Measurements from ENCODE around the gene SARM1.

Gene SARM1

DNA sequence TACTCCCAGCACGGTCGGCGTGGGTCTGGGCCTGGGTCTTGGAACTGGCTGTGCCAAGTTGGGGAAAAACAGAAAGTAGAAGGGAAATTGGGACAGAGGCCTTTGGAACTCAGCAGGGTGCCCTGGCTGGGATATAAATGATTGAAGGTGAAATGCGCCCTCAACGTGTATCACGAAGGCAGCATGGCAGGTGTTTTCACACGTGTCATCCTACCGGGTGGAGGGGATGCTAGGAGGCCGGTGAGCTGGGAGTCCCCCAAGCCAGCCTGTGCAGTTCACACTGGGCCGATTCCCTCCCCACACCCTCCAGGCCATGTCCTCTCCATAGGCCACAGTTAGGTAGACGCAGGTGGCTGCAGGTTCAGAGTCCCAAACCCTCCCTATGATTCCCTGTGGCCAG, 30.0 kb upstream of the SARM1 start:
- Histone ChIP-seq H4K91ac (ENCODE audit: low read depth, low read length, poor library complexity) (no peak overlapping the region), H3K27ac (replicated peaks; ENCODE audit: low read length) (no peak overlapping the region), H2BK12ac (ENCODE audit: low read length) (no peak overlapping the region), H3K36me3 (replicated peaks in 1 of 2; ENCODE audit: control insufficient read depth in 2 of 2, insufficient read depth in 2 of 2, low read length in 2 of 2) (peaks cover 49 to 79% of the 10 kb centered on the region in 2 donors), H3K4me1 (ENCODE audit: control insufficient read depth in 2 of 2, insufficient read depth in 1 of 2, low read depth in 1 of 2, low read length in 2 of 2) (peaks cover 3% of the 10 kb centered on the region in 2 donors), H3K18ac (ENCODE audit: low read length) (no peak overlapping the region), H2BK5ac (ENCODE audit: low read length) (no peak overlapping the region), H2AK5ac (ENCODE audit: low read depth, low read length) (no peak overlapping the region), H3K27me3 (ENCODE audit: control insufficient read depth in 3 of 3, insufficient read depth in 3 of 3, low read depth in 1 of 3, low read length in 3 of 3) (no peaks in the 10 kb centered on the region), H4K8ac (ENCODE audit: low read depth, low read length) (no peak overlapping the region), H3K9me3 (replicated peaks in 1 of 2; ENCODE audit: control insufficient read depth in 2 of 2, insufficient read depth in 1 of 2, low read depth in 1 of 2, low read length in 2 of 2) (no peaks in the 10 kb centered on the region), H3K79me1 (ENCODE audit: low read depth, low read length) (peaks cover 2% of the 10 kb centered on the region), H3K4me2 (ENCODE audit: insufficient read depth, low read length, poor library complexity, severe bottlenecking) (no peak overlapping the region), H3K4me3 (ENCODE audit: low read length in 2 of 2) (no peak overlapping the region), H2BK15ac (ENCODE audit: low read length) (no peak overlapping the region), H2BK120ac (ENCODE audit: low read depth, low read length) (no peak overlapping the region), H3K4ac (ENCODE audit: low read length) (no peak overlapping the region), H3K23ac (ENCODE audit: low read depth, low read length, poor library complexity) (no peak overlapping the region), H3K9ac (ENCODE audit: low read depth, low read length, poor library complexity) (no peak overlapping the region), H3K14ac (ENCODE audit: low read length) (no peak overlapping the region), H2AFZ (ENCODE audit: low read length) (no peak overlapping the region)
- no peak for DNase-seq (ENCODE audit: low spot score)
- no CpG with 5 or more reads among the region's 11 CpGs for WGBS, 2 donors (ENCODE audit: extremely low coverage in 2 of 2, insufficient read length in 2 of 2, insufficient replicate concordance in 1 of 2)

DNA sequence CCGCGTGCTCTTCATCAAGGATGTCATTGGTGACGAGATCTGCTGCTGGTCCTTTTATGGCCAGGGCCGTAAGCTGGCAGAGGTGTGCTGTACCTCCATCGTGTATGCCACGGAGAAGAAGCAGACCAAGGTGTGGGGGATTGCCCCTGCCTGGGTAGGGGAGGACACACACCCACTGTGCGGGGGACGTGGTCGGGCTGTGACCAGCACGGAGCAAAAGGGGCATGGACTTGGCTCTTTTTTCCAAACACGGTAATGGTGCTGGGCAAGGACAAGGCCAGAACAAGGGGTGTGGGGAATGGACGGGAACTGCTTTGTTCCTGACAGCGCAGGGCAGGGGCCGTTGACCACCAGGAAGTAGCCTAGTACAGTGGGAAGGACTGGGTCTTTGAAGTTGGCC, 29.2 kb upstream of the SARM1 start:
- H2BK15ac ChIP-seq (ENCODE audit: low read length) = no peak overlapping the region
- H3K27me3 ChIP-seq (ENCODE audit: control insufficient read depth in 3 of 3, insufficient read depth in 3 of 3, low read depth in 1 of 3, low read length in 3 of 3) = no peaks in the 10 kb centered on the region
- no peak overlapping the region for H3K4me3 ChIP-seq (ENCODE audit: low read length in 2 of 2)
- H3K14ac ChIP-seq (ENCODE audit: low read length) = no peak overlapping the region
- no CpG with 5 or more reads among the region's 14 CpGs for WGBS, 2 donors (ENCODE audit: extremely low coverage in 2 of 2, insufficient read length in 2 of 2, insufficient replicate concordance in 1 of 2)
- H2BK5ac ChIP-seq (ENCODE audit: low read length) = no peak overlapping the region
- H3K18ac ChIP-seq (ENCODE audit: low read length) = no peak overlapping the region
- peaks cover 51 to 87% of the 10 kb centered on the region in 2 donors for H3K36me3 ChIP-seq (replicated peaks in 1 of 2; ENCODE audit: control insufficient read depth in 2 of 2, insufficient read depth in 2 of 2, low read length in 2 of 2)
- H3K4me2 ChIP-seq (ENCODE audit: insufficient read depth, low read length, poor library complexity, severe bottlenecking) = no peak overlapping the region
- peaks cover 0 to 6% of the 10 kb centered on the region in 2 donors for H3K4me1 ChIP-seq (ENCODE audit: control insufficient read depth in 2 of 2, insufficient read depth in 1 of 2, low read depth in 1 of 2, low read length in 2 of 2)
- H3K9ac ChIP-seq (ENCODE audit: low read depth, low read length, poor library complexity) = no peak overlapping the region
- H3K4ac ChIP-seq (ENCODE audit: low read length) = no peak overlapping the region
- no peak overlapping the region for H2BK12ac ChIP-seq (ENCODE audit: low read length)
- no peak overlapping the region for H4K91ac ChIP-seq (ENCODE audit: low read depth, low read length, poor library complexity)
- no peaks in the 10 kb centered on the region for H3K9me3 ChIP-seq (replicated peaks in 1 of 2; ENCODE audit: control insufficient read depth in 2 of 2, insufficient read depth in 1 of 2, low read depth in 1 of 2, low read length in 2 of 2)
- H2AK5ac ChIP-seq (ENCODE audit: low read depth, low read length) = no peak overlapping the region
- peaks cover 2% of the 10 kb centered on the region for H3K79me1 ChIP-seq (ENCODE audit: low read depth, low read length)
- DNase-seq (ENCODE audit: low spot score) = no peak
- no peak overlapping the region for H2BK120ac ChIP-seq (ENCODE audit: low read depth, low read length)
- H2AFZ ChIP-seq (ENCODE audit: low read length) = no peak overlapping the region
- no peak overlapping the region for H3K27ac ChIP-seq (replicated peaks; ENCODE audit: low read length)
- H3K23ac ChIP-seq (ENCODE audit: low read depth, low read length, poor library complexity) = no peak overlapping the region
- no peak overlapping the region for H4K8ac ChIP-seq (ENCODE audit: low read depth, low read length)

DNA sequence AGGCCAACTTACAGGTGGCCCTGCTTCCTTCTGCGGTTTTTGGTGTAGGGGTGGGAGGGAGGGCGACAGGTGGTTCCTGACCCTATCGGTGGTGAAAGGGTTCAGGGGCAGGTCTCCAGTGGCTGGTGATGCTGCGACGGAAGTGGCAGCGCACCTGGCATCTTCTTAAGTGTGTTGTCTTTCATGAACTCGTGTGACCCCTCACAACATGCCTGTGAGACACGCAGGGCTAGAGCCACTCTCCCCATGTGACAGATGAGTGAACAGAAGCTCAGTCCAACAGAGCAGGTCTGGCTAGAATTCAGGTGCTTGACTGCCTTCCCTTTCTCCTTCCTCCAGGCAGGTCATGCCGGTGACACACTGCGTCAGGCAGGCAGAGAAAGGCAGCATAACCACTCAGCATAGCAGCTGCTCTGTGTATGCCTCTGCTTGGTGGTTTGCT, 28.0 kb upstream of the SARM1 start:
- WGBS, 2 donors (ENCODE audit: extremely low coverage in 2 of 2, insufficient read length in 2 of 2, insufficient replicate concordance in 1 of 2) = no CpG with 5 or more reads among the region's 10 CpGs
- H3K36me3 ChIP-seq (replicated peaks in 1 of 2; ENCODE audit: control insufficient read depth in 2 of 2, insufficient read depth in 2 of 2, low read length in 2 of 2) = peaks cover 59 to 95% of the 10 kb centered on the region in 2 donors

DNA sequence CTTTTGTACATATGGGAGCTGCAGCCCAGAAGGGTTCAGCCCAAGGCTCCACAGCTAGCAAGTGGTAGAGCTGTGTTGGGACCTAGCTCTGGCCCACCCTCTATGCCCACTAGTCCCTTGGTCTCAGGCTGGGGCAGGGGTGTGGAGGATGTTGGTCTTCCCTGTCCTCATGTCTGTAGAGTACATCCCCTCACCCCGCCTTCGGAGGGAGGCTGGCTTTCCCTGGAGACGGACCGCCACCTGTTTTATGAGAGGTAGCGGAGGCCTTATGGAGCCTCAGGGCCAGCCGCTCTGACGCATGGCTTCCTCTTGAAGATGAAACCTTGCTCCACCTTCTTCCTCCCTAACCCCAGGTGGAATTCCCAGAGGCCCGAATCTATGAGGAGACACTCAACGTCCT, 27.5 kb upstream of the SARM1 start:
- no peak overlapping the region for H2AFZ ChIP-seq (ENCODE audit: low read length)
- H2AK5ac ChIP-seq (ENCODE audit: low read depth, low read length) = no peak overlapping the region
- no peaks in the 10 kb centered on the region for H3K79me1 ChIP-seq (ENCODE audit: low read depth, low read length)
- H3K18ac ChIP-seq (ENCODE audit: low read length) = no peak overlapping the region
- no peak overlapping the region for H3K27ac ChIP-seq (replicated peaks; ENCODE audit: low read length)
- H3K4me1 ChIP-seq (ENCODE audit: control insufficient read depth in 2 of 2, insufficient read depth in 1 of 2, low read depth in 1 of 2, low read length in 2 of 2) = peaks cover 0 to 6% of the 10 kb centered on the region in 2 donors
- H3K23ac ChIP-seq (ENCODE audit: low read depth, low read length, poor library complexity) = no peak overlapping the region
- WGBS, 2 donors (ENCODE audit: extremely low coverage in 2 of 2, insufficient read length in 2 of 2, insufficient replicate concordance in 1 of 2) = no CpG with 5 or more reads among the region's 9 CpGs
- no peak overlapping the region for H2BK5ac ChIP-seq (ENCODE audit: low read length)
- no peak overlapping the region for H2BK120ac ChIP-seq (ENCODE audit: low read depth, low read length)
- H3K4me3 ChIP-seq (ENCODE audit: low read length in 2 of 2) = no peak overlapping the region
- H3K14ac ChIP-seq (ENCODE audit: low read length) = no peak overlapping the region
- H2BK15ac ChIP-seq (ENCODE audit: low read length) = no peak overlapping the region
- no peak overlapping the region for H4K8ac ChIP-seq (ENCODE audit: low read depth, low read length)
- no peak overlapping the region for H3K9ac ChIP-seq (ENCODE audit: low read depth, low read length, poor library complexity)
- no peak overlapping the region for H3K4me2 ChIP-seq (ENCODE audit: insufficient read depth, low read length, poor library complexity, severe bottlenecking)
- DNase-seq (ENCODE audit: low spot score) = no peak
- no peaks in the 10 kb centered on the region for H3K9me3 ChIP-seq (replicated peaks in 1 of 2; ENCODE audit: control insufficient read depth in 2 of 2, insufficient read depth in 1 of 2, low read depth in 1 of 2, low read length in 2 of 2)
- no peak overlapping the region for H4K91ac ChIP-seq (ENCODE audit: low read depth, low read length, poor library complexity)
- no peaks in the 10 kb centered on the region for H3K27me3 ChIP-seq (ENCODE audit: control insufficient read depth in 3 of 3, insufficient read depth in 3 of 3, low read depth in 1 of 3, low read length in 3 of 3)
- peaks cover 64 to 98% of the 10 kb centered on the region in 2 donors for H3K36me3 ChIP-seq (replicated peaks in 1 of 2; ENCODE audit: control insufficient read depth in 2 of 2, insufficient read depth in 2 of 2, low read length in 2 of 2)
- no peak overlapping the region for H2BK12ac ChIP-seq (ENCODE audit: low read length)
- no peak overlapping the region for H3K4ac ChIP-seq (ENCODE audit: low read length)

More for the DNA sequence above, 28.0 kb upstream of the SARM1 start:
- Histone ChIP-seq H3K23ac (ENCODE audit: low read depth, low read length, poor library complexity) (no peak overlapping the region), H2AFZ (ENCODE audit: low read length) (no peak overlapping the region), H2BK5ac (ENCODE audit: low read length) (no peak overlapping the region), H3K14ac (ENCODE audit: low read length) (no peak overlapping the region), H3K18ac (ENCODE audit: low read length) (no peak overlapping the region), H3K4ac (ENCODE audit: low read length) (no peak overlapping the region), H4K8ac (ENCODE audit: low read depth, low read length) (no peak overlapping the region), H3K9me3 (replicated peaks in 1 of 2; ENCODE audit: control insufficient read depth in 2 of 2, insufficient read depth in 1 of 2, low read depth in 1 of 2, low read length in 2 of 2) (no peaks in the 10 kb centered on the region), H3K4me3 (ENCODE audit: low read length in 2 of 2) (no peak overlapping the region), H3K9ac (ENCODE audit: low read depth, low read length, poor library complexity) (no peak overlapping the region), H2BK12ac (ENCODE audit: low read length) (no peak overlapping the region), H3K79me1 (ENCODE audit: low read depth, low read length) (peaks cover 1% of the 10 kb centered on the region), H2BK15ac (ENCODE audit: low read length) (no peak overlapping the region), H3K4me1 (ENCODE audit: control insufficient read depth in 2 of 2, insufficient read depth in 1 of 2, low read depth in 1 of 2, low read length in 2 of 2) (peaks cover 0 to 6% of the 10 kb centered on the region in 2 donors), H2BK120ac (ENCODE audit: low read depth, low read length) (no peak overlapping the region), H3K4me2 (ENCODE audit: insufficient read depth, low read length, poor library complexity, severe bottlenecking) (no peak overlapping the region), H2AK5ac (ENCODE audit: low read depth, low read length) (no peak overlapping the region), H3K27me3 (ENCODE audit: control insufficient read depth in 3 of 3, insufficient read depth in 3 of 3, low read depth in 1 of 3, low read length in 3 of 3) (no peaks in the 10 kb centered on the region), H3K27ac (replicated peaks; ENCODE audit: low read length) (no peak overlapping the region), H4K91ac (ENCODE audit: low read depth, low read length, poor library complexity) (no peak overlapping the region)
- DNase-seq (ENCODE audit: low spot score) = no peak

Measured in neuronal stem cell (in vitro differentiated cells).